GM12878 (cell line): ENCODE results near the gene MAPKAPK3. TPM values are rescaled to one million over a fixed set of nuclear protein-coding genes. Genes with fewer than 3 reads are reported as not detected.

ENCODE experiments used
- ATAC-seq: fragments of 200-7000 bp; cut with Tn5 transposase; 3 replicates; pipeline ENCODE4 v1.9.1; 2020; ENCODE audit warnings: mild to moderate bottlenecking, moderate library complexity
- BruUV-seq: library from RNA; stranded (reverse); fragments of 400-500 nt; replicated peaks from 2 replicates; lab custom pipeline; 2021; lab: Mats Ljungman, UMichigan
- CTCF ChIA-PET: fragments of 300-600 bp; sonication (Branson Sonifier 250); formaldehyde crosslinking; extraction: SDS; loops from one replicate; lab custom pipeline; 2021; ENCODE audit warnings: inconsistent platforms; lab: Yijun Ruan, JAX
- POLR2A ChIA-PET: fragments of 350-600 bp; formaldehyde crosslinking; extraction: SDS; loops from one replicate; lab custom pipeline; 2021; ENCODE audit warnings: inconsistent platforms; lab: Charles Lee
- RAD21 ChIA-PET: fragments of 300-600 bp; sonication (Branson Sonifier 250); formaldehyde crosslinking; loops from one replicate; lab custom pipeline; 2023; ENCODE audit warnings: antibody characterized with exemption; ENCODE audit not compliant: unreplicated experiment; lab: Charles Lee
- SMC1A ChIA-PET: fragments of 300-600 bp; sonication (Branson Sonifier 250); formaldehyde crosslinking; loops from one replicate; lab custom pipeline; 2023; ENCODE audit not compliant: unreplicated experiment, uncharacterized antibody; lab: Charles Lee
- DNase-seq: peaks from one replicate; pipeline ENCODE4 v3.0.0-alpha.2; 2011; ENCODE audit warnings: low read depth, low spot score
- FAIRE-seq: peaks from 3 replicates; lab custom pipeline; 2011; peaks lifted over from hg19 to GRCh38; lab: Jason Lieb, UNC
- H2AFZ ChIP-seq: 2 replicates; pipeline ENCODE4 v1.6.0; 2011; ENCODE audit warnings: low read depth, low read length, control low read depth; ENCODE audit not compliant: control insufficient read depth
- H3K27ac ChIP-seq: 2 replicates; pipeline ENCODE4 v1.5.1; 2011; ENCODE audit warnings: control low read depth; ENCODE audit not compliant: control insufficient read depth, insufficient read depth
- H3K27me3 ChIP-seq, 2 experiments: replicated peaks in 1 of 2; 2 replicates each; pipeline versions ENCODE4 v1.6.0 to v1.6.1; 2011; ENCODE audit warnings: low read length in 1 of 2; ENCODE audit not compliant: control insufficient read depth in 2 of 2, insufficient read depth in 2 of 2
- H3K36me3 ChIP-seq, 2 experiments: 2 replicates each; pipeline ENCODE4 v1.5.1; 2011; ENCODE audit warnings: low read length in 1 of 2; ENCODE audit not compliant: control insufficient read depth in 2 of 2, insufficient read depth in 2 of 2
- H3K4me1 ChIP-seq: 2 replicates; pipeline ENCODE4 v1.6.1; 2011; ENCODE audit warnings: mild to moderate bottlenecking, low read length, moderate library complexity, mixed read lengths; ENCODE audit not compliant: control insufficient read depth, insufficient read depth
- H3K4me2 ChIP-seq: 2 replicates; pipeline ENCODE4 v1.6.0; 2011; ENCODE audit warnings: control low read depth; ENCODE audit not compliant: control insufficient read depth, insufficient read depth
- H3K4me3 ChIP-seq: fragments of 200-600 bp; sonication (generic); 2 replicates; pipeline ENCODE4 v1.5.1; 2016
- H3K79me2 ChIP-seq: 2 replicates; pipeline ENCODE4 v1.6.0; 2011; ENCODE audit warnings: low read length; ENCODE audit not compliant: control insufficient read depth, insufficient read depth
- H3K9ac ChIP-seq: 2 replicates; pipeline ENCODE4 v1.8.0; 2011; ENCODE audit warnings: low read length, control low read depth, mixed read lengths; ENCODE audit not compliant: control insufficient read depth, insufficient read depth
- H3K9me3 ChIP-seq: replicated peaks from 3 replicates; pipeline ENCODE4 v1.5.1; 2011; ENCODE audit warnings: mild to moderate bottlenecking, low read length; ENCODE audit not compliant: control insufficient read depth, insufficient read depth
- H4K20me1 ChIP-seq: 2 replicates; pipeline ENCODE4 v1.6.0; 2011; ENCODE audit not compliant: control insufficient read depth, insufficient read depth
- SREBF2 ChIP-seq: IDR thresholded peaks from 2 replicates; pipeline ENCODE4 v1.6.1; 2012; ENCODE audit warnings: mild to moderate bottlenecking, low read length
- ZSCAN29 ChIP-seq: fragments of 450-650 bp; IDR thresholded peaks from 2 replicates; pipeline ENCODE4 v1.6.1; 2017; ENCODE audit warnings: mild to moderate bottlenecking, moderate library complexity
- WGBS: methylation state at CpG from one replicate; pipeline ENCODE4 v1.1.6; 2016; ENCODE audit warnings: low lambda C conversion rate; ENCODE audit not compliant: insufficient replicate concordance, insufficient coverage; ENCODE audit errors: missing lambda C conversion rate; 5-methylcytosine and 5-hydroxymethylcytosine counted together
- in situ Hi-C: fragments of 300-500 bp; cut with MboI; formaldehyde crosslinking; loops from 9 replicates; pipeline ENCODE4 v1.14.3; 2018; ENCODE audit warnings: mixed read lengths
- intact Hi-C: fragments of 100-400 bp; cut with micrococcal nuclease; formaldehyde crosslinking; loops from one replicate; pipeline ENCODE4 v1.14.2; 2022; ENCODE audit not compliant: unreplicated experiment
- polyA plus RNA-seq, 11 experiments: library from polyadenylated mRNA; depleted of rRNA in 4 of 11; unstranded in 6 of 11; stranded (reverse) in 5 of 11; fragments of >200 nt; fragmentation: Nextera tagmentation in 4 of 11; fragmentation: Illumina TruSeq in 1 of 11; extraction: Ambion mirVana in 4 of 11; extraction: Trizol in 1 of 11; gene quantifications; 1 replicate in 1 of 11; 2 replicates in 10 of 11; pipeline versions ENCODE4 v1.2.1 to v1.2.3, GENCODE V29; 2011 to 2016; ENCODE audit warnings: inconsistent platforms in 2 of 11, missing spikeins in 2 of 11, low read depth in 1 of 11
- total RNA-seq, 4 experiments: library from RNA; depleted of rRNA in 3 of 4; stranded (reverse); fragments of >200 nt in 3 of 4; fragmentation: Illumina TruSeq in 1 of 4; extraction: Trizol in 1 of 4; gene quantifications; 2 replicates each; pipeline versions ENCODE4 v1.2.1 to v1.2.3, GENCODE V29; 2013 to 2021
- TF ChIP-seq, protein P1 (sequence below): IDR thresholded peaks from 2 replicates; pipeline ENCODE4 v1.6.1; 2011; ENCODE audit warnings: mild to moderate bottlenecking, low read depth, low read length, moderate library complexity; ENCODE audit not compliant: insufficient replicate concordance

MAPKAPK3 gene
- total and polyA plus RNA-seq, 10 of the 15 experiments (the other 5 are each of a cell fraction or from before 2014, with no cell fraction given): 7.9 to 66.0 (median 39.0) TPM

GRCh38 chr3:50615190-50615589 lies 1.8 kb upstream of the MAPKAPK3 start:
- Histone ChIP-seq H3K9ac (no peak overlapping the region), H3K4me1 (peaks cover 23% of the 10 kb centered on the region), H3K79me2 (peaks cover 4% of the 10 kb centered on the region), H3K9me3 (no peaks in the 10 kb centered on the region), H3K27me3 (no peaks in the 10 kb centered on the region), H3K4me3 (no peak overlapping the region), H2AFZ (no peak overlapping the region), H3K36me3 (no peaks in the 10 kb centered on the region), H3K4me2 (no peak overlapping the region), H4K20me1 (no peaks in the 10 kb centered on the region), H3K27ac (no peak overlapping the region)
- FAIRE-seq (no peak), ATAC-seq (no peak), DNase-seq (no peak)
- in situ Hi-C loops: loop anchor here (5.0 to 25.0 kb wide), 2 partner anchors 762 to 1072 kb away; no protein-coding TSS in a partner anchor
- ChIA-PET SMC1A (interaction anchor here (1.1 to 11.4 kb wide), 7 partner anchors 14 to 67 kb away, joined by 3 to 186 read pairs (median 26); partner anchors contain the start of gene HEMK1), POLR2A (interaction anchor here (1.1 to 1.5 kb wide), 3 partner anchors 24 to 46 kb away, joined by 4 to 6 read pairs (median 5); partner anchors contain the start of gene HEMK1), CTCF (interaction anchor here (1.2 to 13.9 kb wide), 20 partner anchors 13 to 887 kb away, joined by 3 to 410 read pairs (median 8); partner anchors contain the start of genes C3orf18, DCAF1, HEMK1 and MANF), RAD21 (interaction anchor here (0.5 to 12.9 kb wide), 8 partner anchors 13 to 926 kb away, joined by 4 to 244 read pairs (median 13); partner anchors contain the start of genes C3orf18, HEMK1 and MANF)
- TF ChIP-seq ZSCAN29 (no peak), SREBF2 (no peak)
- TF ChIP-seq, protein P1, sequence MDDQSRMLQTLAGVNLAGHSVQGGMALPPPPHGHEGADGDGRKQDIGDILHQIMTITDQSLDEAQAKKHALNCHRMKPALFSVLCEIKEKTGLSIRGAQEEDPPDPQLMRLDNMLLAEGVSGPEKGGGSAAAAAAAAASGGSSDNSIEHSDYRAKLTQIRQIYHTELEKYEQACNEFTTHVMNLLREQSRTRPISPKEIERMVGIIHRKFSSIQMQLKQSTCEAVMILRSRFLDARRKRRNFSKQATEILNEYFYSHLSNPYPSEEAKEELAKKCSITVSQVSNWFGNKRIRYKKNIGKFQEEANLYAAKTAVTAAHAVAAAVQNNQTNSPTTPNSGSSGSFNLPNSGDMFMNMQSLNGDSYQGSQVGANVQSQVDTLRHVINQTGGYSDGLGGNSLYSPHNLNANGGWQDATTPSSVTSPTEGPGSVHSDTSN: no peak
- 0% methylated on average over 1 of the region's 1 CpG for WGBS
- intact Hi-C loops: loop anchor here (2.0 to 5.0 kb wide), 3 partner anchors 268 to 1067 kb away; no protein-coding TSS in a partner anchor
- no TSS peak for BruUV-seq
